Measurements from ENCODE around the gene TATDN3. TPM values are rescaled to one million over a fixed set of nuclear protein-coding genes. Genes with fewer than 3 reads are reported as not detected.
"Not testable (repeated sequence)": the region's sequence is repeated elsewhere in the genome, so short reads cannot be mapped to it uniquely, and the experiment has no call there.

Gene TATDN3
- total and polyA plus RNA-seq, 2 of the 8 experiments (the other 6 are each of a cell fraction or from before 2014, with no cell fraction given) = 6.9 to 19.4 TPM

DNA sequence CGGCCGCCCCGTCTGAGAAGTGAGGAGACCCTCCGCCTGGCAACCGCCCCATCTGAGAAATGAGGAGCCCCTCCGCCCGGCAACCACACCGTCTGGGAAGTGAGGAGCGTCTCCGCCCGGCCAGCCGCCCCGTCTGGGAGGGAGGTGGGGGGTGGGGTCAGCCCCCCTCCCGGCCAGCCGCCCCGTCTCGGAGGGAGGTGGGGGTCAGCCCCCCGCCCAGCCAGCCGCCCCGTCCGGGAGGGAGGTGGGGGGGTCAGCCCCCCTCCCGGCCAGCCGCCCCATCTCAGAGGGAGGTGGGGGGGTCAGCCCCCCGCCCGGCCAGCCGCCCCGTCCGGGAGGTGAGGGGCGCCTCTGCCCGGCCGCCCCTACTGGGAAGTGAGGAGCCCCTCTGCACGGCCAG, 12.6 kb upstream of the TATDN3 start:
- H3K9ac ChIP-seq (replicated peaks in 1 of 4; ENCODE audit: extremely low read depth in 1 of 4, low read depth in 3 of 4, low read length in 3 of 4); H3K23me2 ChIP-seq (ENCODE audit: low read depth, low read length); DNase-seq (ENCODE audit: low read depth in 1 of 2, low spot score in 2 of 2); H3K79me1 ChIP-seq (ENCODE audit: low read depth, low read length); H2BK5ac ChIP-seq (ENCODE audit: low read depth, low read length); H3K56ac ChIP-seq (replicated peaks; ENCODE audit: insufficient read length, low read depth, low read length); H3K4me3 ChIP-seq (ENCODE audit: extremely low read depth in 1 of 4, insufficient read depth in 2 of 4, low read depth in 3 of 4, low read length in 4 of 4); H2BK12ac ChIP-seq (ENCODE audit: low read depth, low read length); H2AFZ ChIP-seq (ENCODE audit: low read length); FAIRE-seq; H2AK5ac ChIP-seq (ENCODE audit: low read depth, low read length); H3K18ac ChIP-seq (ENCODE audit: extremely low read depth, low read length); H3K79me2 ChIP-seq (ENCODE audit: control insufficient read depth in 1 of 2, insufficient read depth in 2 of 2, low read length in 2 of 2); H3K27me3 ChIP-seq (replicated peaks in 1 of 4; ENCODE audit: control insufficient read depth in 3 of 4, extremely low read depth in 1 of 4, insufficient read depth in 3 of 4, low read length in 3 of 4); H4K5ac ChIP-seq (ENCODE audit: insufficient read length, low read depth, low read length); H4K91ac ChIP-seq (replicated peaks; ENCODE audit: insufficient read length, low read length); H3K14ac ChIP-seq (ENCODE audit: insufficient read length); H3K4ac ChIP-seq (replicated peaks; ENCODE audit: insufficient read length, low read depth, low read length); H3K4me1 ChIP-seq (replicated peaks in 1 of 4; ENCODE audit: control insufficient read depth in 3 of 4, insufficient read depth in 4 of 4, low read length in 3 of 4); POLR2A ChIA-PET (ENCODE audit: partially characterized antibody); H4K8ac ChIP-seq (ENCODE audit: extremely low read depth, insufficient read depth, low read length); H2BK15ac ChIP-seq (ENCODE audit: low read length); CTCF ChIA-PET (ENCODE audit: partially characterized antibody); H3K23ac ChIP-seq (ENCODE audit: insufficient read length); H2BK120ac ChIP-seq (replicated peaks; ENCODE audit: low read depth, low read length); H3K4me2 ChIP-seq (ENCODE audit: insufficient read depth in 1 of 2, low read depth in 2 of 2, low read length in 2 of 2); H3K9me3 ChIP-seq (ENCODE audit: insufficient read depth in 2 of 2, low read depth in 1 of 2, low read length in 1 of 2); H4K20me1 ChIP-seq (replicated peaks in 1 of 2; ENCODE audit: control insufficient read depth in 1 of 2, insufficient read depth in 2 of 2, low read length in 2 of 2); H3K27ac ChIP-seq (ENCODE audit: low read depth, low read length); H2BK20ac ChIP-seq (ENCODE audit: low read length): not testable (repeated sequence)
- WGBS, 2 experiments (ENCODE audit: extremely low coverage in 1 of 2, insufficient coverage in 1 of 2, insufficient read length in 1 of 2, insufficient replicate concordance in 2 of 2, low coverage in 1 of 2, low lambda C conversion rate in 2 of 2, missing lambda C conversion rate in 1 of 2) = no CpG with 5 or more reads among the region's 32 CpGs
- H3K36me3 ChIP-seq (ENCODE audit: control insufficient read depth in 2 of 4, insufficient read depth in 4 of 4, low read length in 3 of 4) = peaks cover 2 to 41% (median 26%) of the 10 kb centered on the region in 4 experiments
